ENCODE data around the gene USB1.

DNA sequence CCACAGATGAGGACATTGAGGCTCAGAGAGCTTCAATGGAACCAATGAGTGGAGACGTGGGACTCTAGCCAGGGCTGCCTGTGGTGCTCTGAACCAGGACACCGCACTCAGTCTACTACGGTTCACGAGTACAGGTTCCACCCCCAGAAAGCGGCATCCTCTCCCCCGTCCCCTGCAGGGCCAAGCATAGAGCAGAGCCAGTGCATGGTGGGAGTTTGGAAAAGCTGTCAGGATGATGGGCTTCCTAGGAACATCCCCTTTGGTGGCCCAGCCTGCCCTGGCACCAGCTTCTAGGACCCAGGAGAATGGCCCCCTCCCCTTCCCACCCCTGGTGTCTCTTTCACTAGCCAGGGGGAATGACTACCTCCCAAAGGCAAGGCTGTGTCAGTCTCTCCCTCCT, 9.1 kb upstream of the USB1 start:
- TF ChIP-seq, protein P1, sequence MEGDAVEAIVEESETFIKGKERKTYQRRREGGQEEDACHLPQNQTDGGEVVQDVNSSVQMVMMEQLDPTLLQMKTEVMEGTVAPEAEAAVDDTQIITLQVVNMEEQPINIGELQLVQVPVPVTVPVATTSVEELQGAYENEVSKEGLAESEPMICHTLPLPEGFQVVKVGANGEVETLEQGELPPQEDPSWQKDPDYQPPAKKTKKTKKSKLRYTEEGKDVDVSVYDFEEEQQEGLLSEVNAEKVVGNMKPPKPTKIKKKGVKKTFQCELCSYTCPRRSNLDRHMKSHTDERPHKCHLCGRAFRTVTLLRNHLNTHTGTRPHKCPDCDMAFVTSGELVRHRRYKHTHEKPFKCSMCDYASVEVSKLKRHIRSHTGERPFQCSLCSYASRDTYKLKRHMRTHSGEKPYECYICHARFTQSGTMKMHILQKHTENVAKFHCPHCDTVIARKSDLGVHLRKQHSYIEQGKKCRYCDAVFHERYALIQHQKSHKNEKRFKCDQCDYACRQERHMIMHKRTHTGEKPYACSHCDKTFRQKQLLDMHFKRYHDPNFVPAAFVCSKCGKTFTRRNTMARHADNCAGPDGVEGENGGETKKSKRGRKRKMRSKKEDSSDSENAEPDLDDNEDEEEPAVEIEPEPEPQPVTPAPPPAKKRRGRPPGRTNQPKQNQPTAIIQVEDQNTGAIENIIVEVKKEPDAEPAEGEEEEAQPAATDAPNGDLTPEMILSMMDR (IDR thresholded peaks at IDR 0.05): no peak
- TF ChIP-seq POLR2A (IDR thresholded peaks at IDR 0.05): no peak

Measured in prostate gland (tissue), 2 donors.